ENCODE measurements around the gene RFX4. TPM values are rescaled to one million over a fixed set of nuclear protein-coding genes. Genes with fewer than 3 reads are reported as not detected.
A peak's percentile ranks its signal among the peaks of the same experiment; 100 is the strongest.

Gene RFX4
- total and polyA plus RNA-seq, 2 donors (not counting 1 experiment from before 2014, with no cell fraction given) = not detected

DNA sequence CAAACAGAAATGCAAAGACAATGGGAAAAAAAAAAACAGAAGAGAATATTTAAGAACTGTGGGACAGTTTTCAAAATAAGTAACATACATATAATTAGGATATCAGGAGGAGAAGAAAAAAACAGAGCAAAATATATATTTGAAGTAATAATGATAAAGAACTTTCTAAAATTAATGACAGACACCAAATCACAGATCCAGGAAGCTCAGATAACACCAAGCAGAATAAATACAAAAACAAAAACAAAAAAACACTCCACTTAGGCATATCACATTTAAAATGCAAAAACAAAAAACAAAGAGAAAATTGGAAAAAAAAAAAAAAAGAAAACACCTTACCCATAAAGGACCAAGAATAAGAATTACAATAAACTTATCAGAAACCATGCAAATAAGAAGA lies 9.6 kb upstream of the RFX4 start:
- H3K27ac ChIP-seq (ENCODE audit: insufficient read depth, low read length) = no peak overlapping the region
- H3K36me3 ChIP-seq (ENCODE audit: control insufficient read depth, insufficient read depth, low read length) = no peaks in the 10 kb centered on the region
- no peak overlapping the region for H3K4me3 ChIP-seq (replicated peaks in 1 of 4; ENCODE audit: control extremely low read depth in 1 of 4, insufficient read depth in 1 of 4, low read depth in 3 of 4, low read length in 4 of 4)
- no peaks in the 10 kb centered on the region for H4K20me1 ChIP-seq (ENCODE audit: control insufficient read depth, extremely low read depth, insufficient read depth, low read length)
- H3K9ac ChIP-seq (ENCODE audit: insufficient read depth, low read length) = no peak overlapping the region
- H2AFZ ChIP-seq (ENCODE audit: low read length) = no peak overlapping the region
- H3K9me3 ChIP-seq (ENCODE audit: control insufficient read depth, insufficient read depth, low read depth, low read length) = no peaks in the 10 kb centered on the region
- H3K4me1 ChIP-seq (ENCODE audit: control insufficient read depth, extremely low read depth, insufficient read depth, low read length) = no peaks in the 10 kb centered on the region
- TF ChIP-seq, protein P1, sequence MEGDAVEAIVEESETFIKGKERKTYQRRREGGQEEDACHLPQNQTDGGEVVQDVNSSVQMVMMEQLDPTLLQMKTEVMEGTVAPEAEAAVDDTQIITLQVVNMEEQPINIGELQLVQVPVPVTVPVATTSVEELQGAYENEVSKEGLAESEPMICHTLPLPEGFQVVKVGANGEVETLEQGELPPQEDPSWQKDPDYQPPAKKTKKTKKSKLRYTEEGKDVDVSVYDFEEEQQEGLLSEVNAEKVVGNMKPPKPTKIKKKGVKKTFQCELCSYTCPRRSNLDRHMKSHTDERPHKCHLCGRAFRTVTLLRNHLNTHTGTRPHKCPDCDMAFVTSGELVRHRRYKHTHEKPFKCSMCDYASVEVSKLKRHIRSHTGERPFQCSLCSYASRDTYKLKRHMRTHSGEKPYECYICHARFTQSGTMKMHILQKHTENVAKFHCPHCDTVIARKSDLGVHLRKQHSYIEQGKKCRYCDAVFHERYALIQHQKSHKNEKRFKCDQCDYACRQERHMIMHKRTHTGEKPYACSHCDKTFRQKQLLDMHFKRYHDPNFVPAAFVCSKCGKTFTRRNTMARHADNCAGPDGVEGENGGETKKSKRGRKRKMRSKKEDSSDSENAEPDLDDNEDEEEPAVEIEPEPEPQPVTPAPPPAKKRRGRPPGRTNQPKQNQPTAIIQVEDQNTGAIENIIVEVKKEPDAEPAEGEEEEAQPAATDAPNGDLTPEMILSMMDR (conservative IDR thresholded peaks at IDR 0.05 in 1 of 2, IDR thresholded peaks at IDR 0.05 in 1 of 2; ENCODE audit: low read depth in 1 of 2, low read length in 2 of 2) = no peak
- TF ChIP-seq EZH2 (IDR thresholded peaks at IDR 0.05; ENCODE audit: low read length, missing control alignments) = no peak
- no peak overlapping the region for H3K4me2 ChIP-seq (ENCODE audit: extremely low read depth, insufficient read depth, low read length)
- H3K27me3 ChIP-seq (ENCODE audit: control insufficient read depth, insufficient read depth, low read length) = no peaks in the 10 kb centered on the region
- H3K79me2 ChIP-seq (ENCODE audit: control insufficient read depth, insufficient read depth, low read length) = no peaks in the 10 kb centered on the region
- DNase-seq (ENCODE audit: low read depth in 2 of 2) = no peak

DNA sequence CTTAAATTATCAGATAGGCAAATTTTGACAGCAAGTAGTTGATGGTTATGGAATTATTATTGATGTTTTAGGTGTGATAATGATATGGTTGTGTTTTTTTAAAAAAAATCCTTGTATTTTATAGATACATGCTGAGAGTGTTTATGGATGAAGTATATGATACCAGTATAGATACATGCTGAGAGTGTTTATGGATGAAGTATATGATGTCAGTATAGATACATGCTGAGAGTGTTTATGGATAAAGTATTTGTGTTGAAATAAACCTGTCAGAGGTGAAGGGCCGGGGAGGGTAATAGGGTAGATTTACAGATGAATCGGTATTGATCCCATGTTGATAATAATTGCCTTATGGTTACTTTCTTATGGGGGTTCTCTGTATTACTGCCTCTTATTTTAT lies 6.0 kb upstream of the RFX4 start:
- Histone ChIP-seq H3K4me2 (ENCODE audit: extremely low read depth, insufficient read depth, low read length) (no peak overlapping the region), H3K36me3 (ENCODE audit: control insufficient read depth, insufficient read depth, low read length) (no peaks in the 10 kb centered on the region)
- TF ChIP-seq, protein P1 (conservative IDR thresholded peaks at IDR 0.05 in 1 of 2, IDR thresholded peaks at IDR 0.05 in 1 of 2; ENCODE audit: low read depth in 1 of 2, low read length in 2 of 2) = no peak
- TF ChIP-seq EZH2 (IDR thresholded peaks at IDR 0.05; ENCODE audit: low read length, missing control alignments) = no peak

DNA sequence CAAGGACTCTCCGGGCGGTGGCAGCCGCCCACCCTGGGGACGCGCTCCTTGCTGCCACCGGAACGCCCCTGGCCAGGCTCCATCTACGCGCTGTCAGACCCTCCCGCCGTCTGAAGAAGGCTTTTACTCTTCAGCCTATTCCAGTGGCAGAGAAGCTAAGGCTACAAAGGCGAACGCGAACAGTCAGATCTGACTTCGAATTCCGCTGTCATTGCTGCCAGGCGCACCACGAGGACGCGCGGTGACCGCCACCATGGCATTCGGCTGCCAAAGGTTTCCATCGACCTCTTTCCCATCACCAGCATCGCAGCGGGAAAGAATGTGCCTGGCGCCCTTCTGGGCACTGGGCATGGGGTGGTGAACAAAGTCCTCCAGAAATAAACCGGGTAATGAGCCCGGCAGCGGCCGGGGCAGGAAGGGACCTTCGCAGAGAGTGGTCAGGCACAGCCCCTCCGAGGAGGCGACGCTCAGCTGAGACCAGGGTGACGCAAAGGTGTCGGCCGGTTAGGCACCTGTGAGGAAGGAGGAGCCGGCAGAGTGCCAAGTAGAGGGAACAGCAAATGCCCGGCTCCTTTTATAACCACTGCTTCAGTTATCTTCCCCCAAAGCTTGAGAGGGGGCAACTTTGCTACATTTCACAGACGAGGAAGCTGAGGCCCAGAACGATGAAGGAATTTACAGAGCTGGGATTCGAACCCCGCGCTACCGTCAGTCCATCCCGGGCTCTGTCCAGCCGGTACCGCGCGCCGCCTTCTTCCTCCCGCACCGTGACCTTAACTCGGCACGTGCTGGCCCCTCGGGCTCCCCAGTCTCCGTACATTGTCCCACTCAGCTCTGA lies 1.9 kb upstream of the RFX4 start:
- Histone ChIP-seq H3K36me3 (ENCODE audit: control insufficient read depth, insufficient read depth, low read length) (no peaks in the 10 kb centered on the region), H3K9ac (ENCODE audit: insufficient read depth, low read length) (no peak overlapping the region), H2AFZ (ENCODE audit: low read length) (no peak overlapping the region), H3K9me3 (ENCODE audit: control insufficient read depth, insufficient read depth, low read depth, low read length) (no peaks in the 10 kb centered on the region), H3K4me2 (ENCODE audit: extremely low read depth, insufficient read depth, low read length) (no peak overlapping the region), H3K27ac (ENCODE audit: insufficient read depth, low read length) (no peak overlapping the region), H3K4me1 (ENCODE audit: control insufficient read depth, extremely low read depth, insufficient read depth, low read length) (no peaks in the 10 kb centered on the region), H3K4me3 (replicated peaks in 1 of 4; ENCODE audit: control extremely low read depth in 1 of 4, insufficient read depth in 1 of 4, low read depth in 3 of 4, low read length in 4 of 4) (no peak overlapping the region), H4K20me1 (ENCODE audit: control insufficient read depth, extremely low read depth, insufficient read depth, low read length) (no peaks in the 10 kb centered on the region), H3K27me3 (ENCODE audit: control insufficient read depth, insufficient read depth, low read length) (peaks cover 47% of the 10 kb centered on the region), H3K79me2 (ENCODE audit: control insufficient read depth, insufficient read depth, low read length) (no peaks in the 10 kb centered on the region)
- TF ChIP-seq, protein P1 (conservative IDR thresholded peaks at IDR 0.05 in 1 of 2, IDR thresholded peaks at IDR 0.05 in 1 of 2; ENCODE audit: low read depth in 1 of 2, low read length in 2 of 2) = no peak
- peak; percentile 48 for TF ChIP-seq EZH2 (IDR thresholded peaks at IDR 0.05; ENCODE audit: low read length, missing control alignments)
- DNase-seq (ENCODE audit: low read depth in 2 of 2) = no peak

More for the DNA sequence above, 6.0 kb upstream of the RFX4 start:
- no peak overlapping the region for H3K4me3 ChIP-seq (replicated peaks in 1 of 4; ENCODE audit: control extremely low read depth in 1 of 4, insufficient read depth in 1 of 4, low read depth in 3 of 4, low read length in 4 of 4)
- no peak overlapping the region for H3K9ac ChIP-seq (ENCODE audit: insufficient read depth, low read length)
- no peaks in the 10 kb centered on the region for H4K20me1 ChIP-seq (ENCODE audit: control insufficient read depth, extremely low read depth, insufficient read depth, low read length)
- H3K79me2 ChIP-seq (ENCODE audit: control insufficient read depth, insufficient read depth, low read length) = no peaks in the 10 kb centered on the region
- no peak overlapping the region for H2AFZ ChIP-seq (ENCODE audit: low read length)
- DNase-seq (ENCODE audit: low read depth in 2 of 2) = no peak
- no peaks in the 10 kb centered on the region for H3K4me1 ChIP-seq (ENCODE audit: control insufficient read depth, extremely low read depth, insufficient read depth, low read length)
- no peak overlapping the region for H3K27ac ChIP-seq (ENCODE audit: insufficient read depth, low read length)
- H3K27me3 ChIP-seq (ENCODE audit: control insufficient read depth, insufficient read depth, low read length) = peaks cover 12% of the 10 kb centered on the region
- H3K9me3 ChIP-seq (ENCODE audit: control insufficient read depth, insufficient read depth, low read depth, low read length) = no peaks in the 10 kb centered on the region
